BE2C (cell line): ENCODE data around the gene PTBP1.
"Not testable (repeated sequence)": the region's sequence is repeated elsewhere in the genome, so short reads cannot be mapped to it uniquely, and the experiment has no call there.

Experiments
- DNase-seq: peaks from one replicate; pipeline ENCODE4 v3.0.0-alpha.2; 2020
- H3K27me3 ChIP-seq: fragments of 250-450 bp; sonication (Bioruptor Pico); 2 replicates; pipeline ENCODE4 v1.5.1; 2020; ENCODE audit warnings: mild to moderate bottlenecking
- H3K36me3 ChIP-seq: fragments of 250-450 bp; sonication (Bioruptor Pico); 2 replicates; pipeline ENCODE4 v1.5.1; 2020; ENCODE audit warnings: mild to moderate bottlenecking
- H3K4me1 ChIP-seq: fragments of 250-450 bp; sonication (Bioruptor Pico); 2 replicates; pipeline ENCODE4 v1.5.1; 2020
- H3K4me3 ChIP-seq: 2 replicates; pipeline ENCODE4 v1.5.1; 2011; ENCODE audit warnings: low read depth, low read length
- H3K9me3 ChIP-seq: fragments of 250-450 bp; sonication (Bioruptor Pico); 2 replicates; pipeline ENCODE4 v1.5.1; 2020
- CTCF ChIP-seq: IDR thresholded peaks from 2 replicates; pipeline ENCODE4 v1.5.1; 2012; ENCODE audit warnings: mild to moderate bottlenecking, low read depth, low read length

The PTBP1 gene

GRCh38 chr19:850979-851335 is 53.7 kb downstream of the PTBP1 start:
- H3K4me3 ChIP-seq, result no peak overlapping the region
- H3K27me3 ChIP-seq, result peaks cover 58% of the 10 kb centered on the region
- TF ChIP-seq CTCF, result no peak

GRCh38 chr19:852136-853013 is 55.1 kb downstream of the PTBP1 start, which contains the start of gene ELANE:
Gene ELANE (plus strand): TSS chr19:852303. CDS start chr19:852329, 26 bp downstream.
- H3K27me3 ChIP-seq, result peaks cover 45% of the 10 kb centered on the region

More at GRCh38 chr19:850979-851335, 53.7 kb downstream of the PTBP1 start:
- DNase-seq, result no peak
- Histone ChIP-seq H3K36me3 (no peaks in the 10 kb centered on the region), H3K4me1 (no peaks in the 10 kb centered on the region), H3K9me3 (no peaks in the 10 kb centered on the region)

GRCh38 chr19:853014-853585 is 55.8 kb downstream of the PTBP1 start:
- Histone ChIP-seq H3K36me3 (no peaks in the 10 kb centered on the region), H3K27me3 (peaks cover 38% of the 10 kb centered on the region), H3K4me3 (no peak overlapping the region), H3K9me3 (no peaks in the 10 kb centered on the region), H3K4me1 (no peaks in the 10 kb centered on the region)
- no peak for TF ChIP-seq CTCF
- no peak for DNase-seq

More at GRCh38 chr19:852136-853013, 55.1 kb downstream of the PTBP1 start, which contains the start of gene ELANE:
- no peaks in the 10 kb centered on the region for H3K4me1 ChIP-seq
- DNase-seq, result no peak
- no peaks in the 10 kb centered on the region for H3K36me3 ChIP-seq
- no peak within 1 kb of the TSS for H3K4me3 ChIP-seq
- TF ChIP-seq CTCF, result no peak
- no peaks in the 10 kb centered on the region for H3K9me3 ChIP-seq

- DNase-seq, H3K36me3 ChIP-seq, H3K4me3 ChIP-seq, H3K4me1 ChIP-seq, H3K9me3 ChIP-seq: not testable (repeated sequence)
- H3K27me3 ChIP-seq, result peaks cover 39% of the 10 kb centered on the region
Measured at GRCh38 chr19:853614-854220, 56.5 kb downstream of the PTBP1 start.

GRCh38 chr19:854549-854948 is 57.3 kb downstream of the PTBP1 start:
- Histone ChIP-seq H3K9me3 (no peaks in the 10 kb centered on the region), H3K4me1 (no peaks in the 10 kb centered on the region), H3K36me3 (no peaks in the 10 kb centered on the region), H3K4me3 (no peak overlapping the region), H3K27me3 (peaks cover 44% of the 10 kb centered on the region)
- TF ChIP-seq CTCF, result no peak
- DNase-seq, result no peak

GRCh38 chr19:855142-855541 is 57.9 kb downstream of the PTBP1 start:
- TF ChIP-seq CTCF, result no peak

More at GRCh38 chr19:855142-855541, 57.9 kb downstream of the PTBP1 start:
- Histone ChIP-seq H3K36me3 (no peaks in the 10 kb centered on the region), H3K4me1 (no peaks in the 10 kb centered on the region), H3K9me3 (no peaks in the 10 kb centered on the region), H3K4me3 (no peak overlapping the region), H3K27me3 (peaks cover 50% of the 10 kb centered on the region)
- no peak for DNase-seq
